K562 (cell line): ENCODE data around the gene IPO7.

Experiments
- FOXM1 ChIP-seq, 2 experiments: fragments of 450-650 bp in 1 of 2; sonication (generic) in 1 of 2; formaldehyde crosslinking in 1 of 2; IDR thresholded peaks; 2 replicates each; pipeline versions ENCODE4 v1.6.1 to v1.9.0; 2017 to 2022; ENCODE audit warnings: low read depth in 2 of 2, mild to moderate bottlenecking in 2 of 2, missing genetic modification reagents in 1 of 2, moderate library complexity in 1 of 2
- ZNF324 ChIP-seq: fragments of 250-450 bp; sonication (Bioruptor Pico); IDR thresholded peaks from 2 replicates; pipeline ENCODE4 v1.4.0; 2020; ENCODE audit warnings: mild to moderate bottlenecking

- TF ChIP-seq FOXM1 (IDR thresholded peaks at IDR 0.05; ENCODE audit: low read depth), result no peak
- no peak for TF ChIP-seq FOXM1 (CRISPR knock-in tag; IDR thresholded peaks at IDR 0.05; ENCODE audit: low read depth)
- no peak for TF ChIP-seq ZNF324 (CRISPR knock-in tag)
Measured at GRCh38 chr11:9341638-9342178, 42.7 kb upstream of the IPO7 start.
